Measurements from ENCODE around the gene DDX20.
"Not testable (repeated sequence)": the region's sequence is repeated elsewhere in the genome, so short reads cannot be mapped to it uniquely, and the experiment has no call there.

The DDX20 gene

DNA sequence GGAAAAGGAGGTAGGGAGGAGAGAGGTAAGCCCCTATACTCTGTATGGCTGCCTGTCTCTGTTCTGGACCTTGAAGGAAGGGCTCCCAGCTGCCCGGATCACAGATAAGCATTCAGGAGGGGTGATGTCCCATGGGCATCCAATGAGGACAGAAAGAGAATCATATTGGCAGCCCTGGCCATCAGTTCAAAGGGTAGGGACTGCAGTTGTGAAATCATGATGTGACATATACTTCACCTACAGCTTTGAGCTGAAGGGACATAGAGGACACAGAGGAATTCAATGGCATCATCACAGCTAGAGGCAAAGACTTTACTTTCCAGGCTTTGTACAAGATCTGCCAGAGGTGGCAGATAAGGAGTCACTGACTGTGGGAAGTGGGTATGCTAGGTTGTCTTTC lies 21.6 kb downstream of the DDX20 start:
- Mint-ChIP-seq H3K27ac (no peak overlapping the region), H3K9me3 (no peaks in the 10 kb centered on the region), H3K36me3 (ENCODE audit: low read depth) (no peaks in the 10 kb centered on the region), H3K4me3 (no peak overlapping the region), H3K27me3 (ENCODE audit: low read depth) (no peaks in the 10 kb centered on the region), H3K4me1 (ENCODE audit: low read depth) (no peaks in the 10 kb centered on the region)

DNA sequence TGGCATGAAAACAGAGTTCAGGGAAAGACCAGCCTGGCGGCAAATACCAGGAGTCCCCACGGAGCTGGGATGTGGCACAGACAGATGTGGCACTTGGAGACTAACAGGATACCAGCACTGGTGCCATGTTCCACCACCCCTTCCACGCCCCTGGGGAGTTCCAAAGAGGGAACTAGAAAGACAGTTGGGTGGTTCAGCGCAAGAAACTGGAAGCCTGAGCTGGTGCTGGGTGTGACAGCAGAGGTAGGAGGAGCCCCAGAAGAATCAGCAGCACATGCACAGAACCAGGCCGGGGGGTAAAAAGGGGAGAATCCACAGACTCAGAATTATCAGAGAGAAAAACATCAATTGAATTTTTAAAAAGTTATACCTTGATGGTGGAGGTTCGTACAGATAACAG lies 22.4 kb downstream of the DDX20 start:
- Mint-ChIP-seq H3K27ac (no peak overlapping the region), H3K4me1 (ENCODE audit: low read depth) (no peaks in the 10 kb centered on the region), H3K9me3 (no peaks in the 10 kb centered on the region), H3K27me3 (ENCODE audit: low read depth) (no peaks in the 10 kb centered on the region), H3K4me3 (no peak overlapping the region), H3K36me3 (ENCODE audit: low read depth) (no peaks in the 10 kb centered on the region)

- Mint-ChIP-seq H3K36me3 (ENCODE audit: low read depth) (no peaks in the 10 kb centered on the region), H3K27me3 (ENCODE audit: low read depth) (peaks cover 4% of the 10 kb centered on the region), H3K9me3 (no peaks in the 10 kb centered on the region), H3K4me3 (no peak overlapping the region), H3K4me1 (ENCODE audit: low read depth) (no peaks in the 10 kb centered on the region), H3K27ac (no peak overlapping the region)
Measured at GRCh38 chr1:111778541-111779051, 22.9 kb downstream of the DDX20 start.

GRCh38 chr1:111779546-111779945 lies 23.8 kb downstream of the DDX20 start:
- Mint-ChIP-seq H3K4me3 (no peak overlapping the region), H3K27ac (no peak overlapping the region), H3K27me3 (ENCODE audit: low read depth) (peaks cover 7% of the 10 kb centered on the region), H3K9me3 (no peaks in the 10 kb centered on the region), H3K36me3 (ENCODE audit: low read depth) (no peaks in the 10 kb centered on the region), H3K4me1 (ENCODE audit: low read depth) (no peaks in the 10 kb centered on the region)

DNA sequence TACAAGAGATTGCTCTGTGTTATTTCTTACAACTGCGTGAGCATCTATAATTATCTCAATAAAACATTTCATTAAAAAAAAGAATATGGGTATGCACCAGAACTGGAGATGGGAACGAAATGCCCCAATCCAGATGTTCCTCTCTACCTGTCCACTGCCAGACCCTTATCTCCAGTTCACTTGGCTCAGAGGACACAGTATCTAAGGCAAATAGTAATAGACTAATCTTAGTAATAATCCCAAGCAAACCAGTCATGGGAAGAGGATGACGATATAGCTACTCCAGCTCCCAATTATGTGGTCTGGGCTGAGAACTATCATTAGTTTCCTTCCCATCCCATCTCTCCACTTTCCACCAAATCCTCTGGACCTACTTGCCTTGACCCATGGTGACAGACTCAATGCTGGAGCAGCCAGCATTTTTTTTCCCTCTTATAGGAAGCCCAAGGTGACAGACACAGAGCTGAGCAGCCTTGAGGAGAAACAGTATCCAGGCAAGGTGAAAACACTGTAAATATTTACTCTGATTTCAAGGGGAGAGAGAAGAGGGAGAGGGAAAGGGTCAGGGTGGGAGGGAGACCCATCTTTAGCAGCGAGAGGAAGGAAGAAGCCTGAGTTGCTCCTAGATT lies 28.7 kb downstream of the DDX20 start:
- Mint-ChIP-seq H3K27ac (no peak overlapping the region), H3K4me3 (no peak overlapping the region), H3K4me1 (ENCODE audit: low read depth) (no peaks in the 10 kb centered on the region), H3K27me3 (ENCODE audit: low read depth) (peaks cover 23% of the 10 kb centered on the region), H3K9me3 (no peaks in the 10 kb centered on the region), H3K36me3 (ENCODE audit: low read depth) (no peaks in the 10 kb centered on the region)

DNA sequence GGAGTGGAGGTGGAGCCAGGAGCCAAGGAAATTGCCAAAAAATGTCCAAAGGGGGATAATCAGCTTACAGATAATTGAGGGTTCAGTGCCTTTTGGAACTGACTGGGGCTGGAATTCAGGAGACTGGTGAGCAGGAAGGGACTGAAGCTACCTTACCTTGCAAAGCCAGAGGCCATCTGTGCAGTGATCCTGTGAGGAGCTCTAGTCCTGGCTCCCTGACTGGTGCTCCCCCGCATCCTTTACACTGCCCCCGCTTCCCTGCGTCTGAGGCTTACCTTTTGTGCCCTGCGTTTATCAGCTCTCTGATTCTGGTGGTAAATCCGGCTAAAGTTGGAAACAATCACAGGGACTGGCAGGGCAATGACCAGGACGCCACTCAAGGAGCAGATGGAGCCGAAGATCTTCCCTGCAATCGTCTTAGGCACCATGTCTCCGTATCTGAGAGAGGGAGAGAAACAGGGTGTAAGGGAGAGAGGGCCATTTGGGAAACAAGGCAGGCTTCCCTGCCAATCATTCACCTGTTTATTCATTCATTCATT lies 31.0 kb downstream of the DDX20 start:
- Mint-ChIP-seq H3K27me3 (ENCODE audit: low read depth) (peaks cover 35% of the 10 kb centered on the region), H3K9me3 (no peaks in the 10 kb centered on the region), H3K27ac (no peak overlapping the region), H3K4me3 (no peak overlapping the region), H3K36me3 (ENCODE audit: low read depth) (no peaks in the 10 kb centered on the region), H3K4me1 (ENCODE audit: low read depth) (no peaks in the 10 kb centered on the region)

DNA sequence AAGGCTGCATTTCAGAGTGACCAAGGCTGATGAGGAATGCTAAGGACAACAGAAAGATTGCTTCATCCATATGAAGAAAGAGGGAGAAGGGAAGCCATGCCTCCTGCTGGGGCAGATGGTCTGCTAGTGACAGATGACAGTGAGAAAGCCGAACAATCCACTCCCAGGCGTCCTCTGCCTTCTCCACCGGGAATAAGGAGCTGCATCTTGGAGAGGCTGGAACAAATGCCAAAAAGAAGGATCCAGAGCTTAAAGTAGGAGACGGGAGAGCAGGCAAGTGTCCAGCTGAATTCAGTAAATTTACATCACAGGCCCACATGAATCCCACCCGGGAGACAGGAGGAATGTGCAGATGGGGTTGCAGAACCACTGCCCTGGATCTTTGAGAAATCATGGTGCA lies 33.4 kb downstream of the DDX20 start:
- H3K4me1 Mint-ChIP-seq (ENCODE audit: low read depth), result no peaks in the 10 kb centered on the region
- no peak overlapping the region for H3K27ac Mint-ChIP-seq
- H3K27me3 Mint-ChIP-seq (ENCODE audit: low read depth), result peaks cover 46% of the 10 kb centered on the region
- H3K9me3 Mint-ChIP-seq, result no peaks in the 10 kb centered on the region
- no peaks in the 10 kb centered on the region for H3K36me3 Mint-ChIP-seq (ENCODE audit: low read depth)
- H3K4me3 Mint-ChIP-seq, result no peak overlapping the region

- Mint-ChIP-seq H3K36me3 (ENCODE audit: low read depth) (no peaks in the 10 kb centered on the region), H3K27me3 (ENCODE audit: low read depth) (peaks cover 43% of the 10 kb centered on the region), H3K4me3 (no peak overlapping the region), H3K4me1 (ENCODE audit: low read depth) (no peaks in the 10 kb centered on the region), H3K27ac (no peak overlapping the region), H3K9me3 (no peaks in the 10 kb centered on the region)
Measured at GRCh38 chr1:111789666-111790316, 34.1 kb downstream of the DDX20 start.

- H3K4me3 Mint-ChIP-seq, result no peak overlapping the region
- H3K27me3 Mint-ChIP-seq (ENCODE audit: low read depth), result peaks cover 36% of the 10 kb centered on the region
- H3K9me3 Mint-ChIP-seq, result no peaks in the 10 kb centered on the region
- no peaks in the 10 kb centered on the region for H3K36me3 Mint-ChIP-seq (ENCODE audit: low read depth)
- H3K27ac Mint-ChIP-seq, result no peak overlapping the region
- no peaks in the 10 kb centered on the region for H3K4me1 Mint-ChIP-seq (ENCODE audit: low read depth)
Measured at GRCh38 chr1:111791776-111792175, 36.1 kb downstream of the DDX20 start.

DNA sequence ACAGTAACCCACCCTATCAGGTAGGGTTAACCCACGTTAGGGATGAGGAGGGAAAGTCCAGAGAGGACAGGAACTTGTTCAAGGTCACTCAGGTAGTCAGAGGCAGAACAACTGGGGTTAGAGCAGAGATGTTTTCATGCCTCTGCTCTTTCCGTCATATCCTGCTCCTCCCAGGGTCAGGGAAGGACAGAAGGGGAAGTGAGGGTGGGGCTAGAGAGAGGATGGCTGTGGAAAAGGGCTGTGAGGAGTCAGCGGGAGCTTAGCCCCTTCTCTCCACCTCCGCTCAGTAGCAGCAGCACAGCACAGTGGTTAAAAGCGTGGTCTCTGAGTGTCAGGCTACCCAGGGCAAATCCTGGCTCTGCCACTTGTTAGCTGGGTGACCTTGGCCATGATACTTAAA lies 36.5 kb downstream of the DDX20 start:
- Mint-ChIP-seq H3K4me3 (no peak overlapping the region), H3K36me3 (ENCODE audit: low read depth) (no peaks in the 10 kb centered on the region), H3K27ac (no peak overlapping the region), H3K9me3 (no peaks in the 10 kb centered on the region), H3K27me3 (ENCODE audit: low read depth) (peaks cover 36% of the 10 kb centered on the region), H3K4me1 (ENCODE audit: low read depth) (no peaks in the 10 kb centered on the region)

DNA sequence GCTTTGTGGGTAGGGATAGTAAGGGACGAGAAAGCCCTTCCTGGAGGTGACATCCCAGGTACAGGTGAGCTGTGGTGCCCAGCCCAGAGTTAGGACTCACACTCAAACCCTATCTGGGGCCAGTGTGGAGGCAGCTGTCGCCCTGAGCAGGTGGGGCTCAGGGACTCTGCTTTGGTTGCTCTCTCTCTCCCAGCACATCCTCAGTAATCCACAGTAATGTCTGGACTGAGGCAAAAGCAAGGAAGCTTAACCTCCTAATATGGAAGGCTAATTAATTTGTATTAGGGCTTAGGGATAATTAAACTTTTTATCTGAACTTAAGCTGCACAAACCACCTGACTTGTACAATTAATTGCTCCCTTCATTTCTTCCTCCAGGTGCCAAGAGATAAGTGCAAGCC lies 38.2 kb downstream of the DDX20 start:
- no peaks in the 10 kb centered on the region for H3K9me3 Mint-ChIP-seq
- H3K27me3 Mint-ChIP-seq (ENCODE audit: low read depth), result peaks cover 33% of the 10 kb centered on the region
- no peak overlapping the region for H3K27ac Mint-ChIP-seq
- H3K4me3 Mint-ChIP-seq, result no peak overlapping the region
- no peaks in the 10 kb centered on the region for H3K4me1 Mint-ChIP-seq (ENCODE audit: low read depth)
- no peaks in the 10 kb centered on the region for H3K36me3 Mint-ChIP-seq (ENCODE audit: low read depth)

DNA sequence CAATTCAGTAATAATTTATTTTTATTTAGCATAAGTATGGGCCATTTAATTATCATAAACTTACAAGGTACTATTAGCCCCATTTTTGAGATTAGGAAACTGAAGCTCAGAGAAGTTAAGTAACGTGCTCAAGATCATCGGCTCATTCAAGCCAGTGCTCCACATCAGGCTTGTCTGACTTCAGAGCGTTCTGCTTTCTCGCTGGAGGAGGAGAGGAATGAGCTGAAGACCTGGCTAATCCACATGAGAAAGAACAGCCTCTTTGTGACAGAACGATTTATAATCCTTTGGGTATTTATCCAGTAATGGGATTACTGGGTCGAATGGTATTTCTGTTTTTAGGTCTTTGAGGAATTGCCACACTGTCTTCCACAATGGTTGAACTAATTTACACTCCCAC lies 39.7 kb downstream of the DDX20 start:
- Mint-ChIP-seq H3K36me3 (ENCODE audit: low read depth) (no peaks in the 10 kb centered on the region), H3K27me3 (ENCODE audit: low read depth) (peaks cover 28% of the 10 kb centered on the region), H3K4me3 (no peak overlapping the region), H3K9me3 (no peaks in the 10 kb centered on the region), H3K4me1 (ENCODE audit: low read depth) (no peaks in the 10 kb centered on the region), H3K27ac (no peak overlapping the region)

DNA sequence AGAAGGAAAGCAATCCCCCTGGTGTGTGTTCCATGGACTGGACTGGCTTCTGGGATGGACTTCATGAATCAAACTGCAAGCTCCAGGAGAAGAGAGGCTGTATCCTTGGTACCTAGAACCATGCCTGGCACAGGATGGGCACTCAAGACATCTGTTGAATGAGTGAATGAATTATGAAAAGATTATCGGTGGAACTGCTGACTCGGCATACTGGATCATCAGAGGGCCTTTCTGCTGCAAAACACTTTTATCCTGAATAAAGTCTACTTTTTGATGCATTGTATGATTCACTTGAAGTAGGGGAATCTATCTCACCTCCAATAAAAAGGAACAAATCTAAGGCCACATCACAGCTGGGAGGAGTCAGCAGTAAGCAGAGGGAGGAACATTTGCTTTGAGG lies 42.9 kb downstream of the DDX20 start:
- H3K27me3 Mint-ChIP-seq (ENCODE audit: low read depth), result peaks cover 6% of the 10 kb centered on the region
- H3K36me3 Mint-ChIP-seq (ENCODE audit: low read depth), result no peaks in the 10 kb centered on the region
- H3K27ac Mint-ChIP-seq, result no peak overlapping the region
- H3K4me3 Mint-ChIP-seq, result no peak overlapping the region
- no peaks in the 10 kb centered on the region for H3K9me3 Mint-ChIP-seq
- H3K4me1 Mint-ChIP-seq (ENCODE audit: low read depth), result no peaks in the 10 kb centered on the region

DNA sequence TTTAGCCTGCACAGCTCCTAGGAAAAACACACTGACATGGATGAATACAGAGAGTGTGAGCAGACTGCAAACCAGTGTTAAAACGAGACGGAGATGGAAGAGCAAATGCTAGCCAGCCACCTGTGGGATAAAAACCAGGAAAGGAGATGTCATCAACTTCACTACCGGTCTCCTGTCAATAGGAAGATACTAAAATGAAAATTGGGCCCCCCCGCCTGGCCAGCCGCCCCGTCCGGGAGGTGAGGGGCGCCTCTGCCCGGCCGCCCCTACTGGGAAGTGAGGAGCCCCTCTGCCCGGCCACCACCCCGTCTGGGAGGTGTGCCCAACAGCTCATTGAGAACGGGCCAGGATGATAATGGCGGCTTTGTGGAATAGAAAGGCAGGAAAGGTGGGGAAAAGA lies 44.0 kb downstream of the DDX20 start:
- not testable (repeated sequence) for H3K27ac Mint-ChIP-seq; H3K4me1 Mint-ChIP-seq (ENCODE audit: low read depth); H3K27me3 Mint-ChIP-seq (ENCODE audit: low read depth); H3K36me3 Mint-ChIP-seq (ENCODE audit: low read depth); H3K4me3 Mint-ChIP-seq; H3K9me3 Mint-ChIP-seq

- Mint-ChIP-seq H3K27ac (no peak overlapping the region), H3K4me1 (ENCODE audit: low read depth) (no peaks in the 10 kb centered on the region), H3K9me3 (no peaks in the 10 kb centered on the region), H3K27me3 (ENCODE audit: low read depth) (peaks cover 3% of the 10 kb centered on the region), H3K36me3 (ENCODE audit: low read depth) (no peaks in the 10 kb centered on the region), H3K4me3 (no peak overlapping the region)
Measured at GRCh38 chr1:111801071-111801850, 45.6 kb downstream of the DDX20 start.
